B cell (primary cell): Measurements from ENCODE around the gene RHOD. TPM values are rescaled to one million over a fixed set of nuclear protein-coding genes. Genes with fewer than 3 reads are reported as not detected.

Source experiments
- ATAC-seq: fragments of 200-7000 bp; cut with Tn5 transposase; one replicate; pipeline ENCODE4 v1.10.0; 2021; ENCODE audit warnings: low read depth, mild to moderate bottlenecking, moderate number of reproducible peaks, moderate library complexity
- CTCF ChIA-PET: fragments of 350-600 bp; sonication (Branson Sonifier 250); formaldehyde crosslinking; loops from one replicate; lab custom pipeline; 2021; ENCODE audit warnings: antibody characterized with exemption, inconsistent platforms; lab: Charles Lee
- POLR2A ChIA-PET: fragments of 350-600 bp; sonication (Branson Sonifier 250); formaldehyde crosslinking; loops from one replicate; lab custom pipeline; 2021; ENCODE audit warnings: antibody characterized with exemption; lab: Charles Lee
- DNase-seq: peaks from one replicate; pipeline ENCODE4 v3.0.0; 2013
- H2AFZ ChIP-seq: 2 replicates; pipeline ENCODE4 v1.6.1; 2012; ENCODE audit warnings: mild to moderate bottlenecking, low read depth, low read length; ENCODE audit not compliant: insufficient read depth, poor library complexity, severe bottlenecking
- H3K27ac ChIP-seq, 2 donors: 1 replicate in 1 of 2; 2 replicates in 1 of 2; pipeline ENCODE4 v1.5.1; 2012 to 2013; ENCODE audit warnings: low read length in 2 of 2, mild to moderate bottlenecking in 2 of 2, moderate library complexity in 1 of 2
- H3K27me3 ChIP-seq, 4 experiments: fragments of 200-600 bp in 1 of 4; sonication (generic) in 1 of 4; replicated peaks in 1 of 4; 1 replicate in 2 of 4; 2 replicates in 2 of 4; pipeline versions ENCODE4 v1.6.1 to v1.7.0; 2013 to 2016; ENCODE audit warnings: low read length in 3 of 4, mild to moderate bottlenecking in 2 of 4, mixed read lengths in 1 of 4, moderate library complexity in 1 of 4; ENCODE audit not compliant: insufficient read depth in 4 of 4, control insufficient read depth in 3 of 4; ENCODE audit errors: control extremely low read depth in 1 of 4
- H3K36me3 ChIP-seq, 2 experiments: replicated peaks in 1 of 2; 1 replicate in 1 of 2; 2 replicates in 1 of 2; pipeline versions ENCODE4 v1.6.1 to v1.7.1; 2013; ENCODE audit warnings: low read length in 1 of 2; ENCODE audit not compliant: insufficient read depth in 2 of 2, control insufficient read depth in 1 of 2; ENCODE audit errors: control extremely low read depth in 1 of 2, extremely low read depth in 1 of 2
- H3K4me1 ChIP-seq, 2 donors: fragments of 200-600 bp in 1 of 2; sonication (generic) in 1 of 2; 1 replicate in 1 of 2; 2 replicates in 1 of 2; pipeline versions ENCODE4 v1.5.1 to v1.6.1; 2013 to 2017; ENCODE audit warnings: low read length in 2 of 2; ENCODE audit not compliant: control insufficient read depth in 2 of 2, insufficient read depth in 2 of 2
- H3K4me2 ChIP-seq: replicated peaks from 2 replicates; pipeline ENCODE3; 2012; ENCODE audit warnings: mild to moderate bottlenecking, low read depth, low read length; ENCODE audit not compliant: poor library complexity, severe bottlenecking
- H3K4me3 ChIP-seq, 5 experiments: fragments of 200-600 bp in 1 of 5; sonication (generic) in 1 of 5; 1 replicate in 3 of 5; 2 replicates in 2 of 5; pipeline versions ENCODE4 v1.5.1 to v1.7.0; 2011 to 2016; ENCODE audit warnings: low read length in 4 of 5, mild to moderate bottlenecking in 4 of 5, low read depth in 2 of 5, control low read depth in 1 of 5, moderate library complexity in 1 of 5; ENCODE audit not compliant: insufficient read depth in 1 of 5; ENCODE audit errors: control extremely low read depth in 1 of 5, extremely low read depth in 1 of 5
- H3K79me2 ChIP-seq: fragments of 200-600 bp; sonication (generic); one replicate; pipeline ENCODE4 v1.6.0; 2016; ENCODE audit warnings: low read length; ENCODE audit not compliant: control insufficient read depth, insufficient read depth
- H3K9ac ChIP-seq: fragments of 200-600 bp; sonication (generic); 2 replicates; pipeline ENCODE4 v1.6.1; 2017; ENCODE audit warnings: mild to moderate bottlenecking, low read length, moderate library complexity
- H3K9me3 ChIP-seq, 3 donors: one replicate each; pipeline versions ENCODE4 v1.6.1 to v1.7.1; 2013; ENCODE audit warnings: low read length in 2 of 3; ENCODE audit not compliant: control insufficient read depth in 2 of 3, insufficient read depth in 1 of 3; ENCODE audit errors: control extremely low read depth in 1 of 3
- H4K20me1 ChIP-seq: 2 replicates; pipeline ENCODE4 v1.6.0; 2012; ENCODE audit warnings: mild to moderate bottlenecking, low read length; ENCODE audit not compliant: insufficient read depth, control insufficient read depth, poor library complexity, severe bottlenecking
- H3K27ac Mint-ChIP-seq: one replicate; pipeline ENCODE4 v1.8.0; 2021; ENCODE audit warnings: mixed read lengths
- H3K27me3 Mint-ChIP-seq: one replicate; pipeline ENCODE4 v1.8.0; 2021; ENCODE audit warnings: mixed read lengths
- H3K4me1 Mint-ChIP-seq: one replicate; pipeline ENCODE4 v1.8.0; 2021; ENCODE audit warnings: mixed read lengths
- H3K4me3 Mint-ChIP-seq: one replicate; pipeline ENCODE4 v1.8.0; 2021; ENCODE audit warnings: mixed read lengths
- H3K9me3 Mint-ChIP-seq: one replicate; pipeline ENCODE4 v1.8.0; 2022; ENCODE audit warnings: mixed read lengths; ENCODE audit not compliant: insufficient read depth
- CTCF ChIP-seq: fragments of 200-600 bp; IDR thresholded peaks from one replicate; pipeline ENCODE4 v1.8.0; 2022; ENCODE audit warnings: antibody characterized with exemption, mild to moderate bottlenecking
- EZH2 ChIP-seq: IDR thresholded peaks from 2 replicates; pipeline ENCODE4 v1.6.1; 2012; ENCODE audit warnings: borderline replicate concordance, low read depth, mild to moderate bottlenecking, moderate library complexity, low read length; ENCODE audit not compliant: insufficient read depth, poor library complexity, severe bottlenecking
- WGBS: methylation state at CpG from one replicate; pipeline ENCODE4 v1.1.5; 2013; ENCODE audit warnings: missing lambda C conversion rate; ENCODE audit not compliant: insufficient coverage; 5-methylcytosine and 5-hydroxymethylcytosine counted together
- intact Hi-C: fragments of 100-400 bp; cut with micrococcal nuclease; formaldehyde crosslinking; loops from one replicate; pipeline ENCODE4 v1.10.0; 2022
- polyA plus RNA-seq: library from polyadenylated mRNA; depleted of rRNA; stranded (reverse); fragments of >200 nt; gene quantifications from 2 replicates; pipeline ENCODE4 v1.2.3, GENCODE V29; 2012
- total RNA-seq, 2 donors: library from RNA; stranded (reverse); fragments of 120-200 nt in 1 of 2; gene quantifications; 1 replicate in 1 of 2; 2 replicates in 1 of 2; pipeline versions ENCODE4 v1.2.3 to v1.2.4, GENCODE V29; 2013 to 2022

RHOD gene
- total and polyA plus RNA-seq, 2 donors (not counting 1 experiment from before 2014, with no cell fraction given), result 0.42 to 0.48 TPM

- Histone ChIP-seq H3K4me2 (peak overlapping the region; percentile 95), H3K9ac (peak overlapping the region; percentile 68), H3K79me2 (peaks cover 30% of the 10 kb centered on the region), H3K4me3 (peak overlapping the region in 4 of 5 experiments; percentile 55 to 73 (median 70)), H4K20me1 (peaks cover 6% of the 10 kb centered on the region), H3K27ac (peak overlapping the region; percentile 79 to 81), H2AFZ (peak overlapping the region; percentile 89), H3K36me3 (peaks cover 0 to 1% of the 10 kb centered on the region in 2 experiments), H3K9me3 (no peaks in the 10 kb centered on the region), H3K4me1 (peaks cover 16 to 41% of the 10 kb centered on the region in 2 donors), H3K27me3 (no peaks in the 10 kb centered on the region)
- H3K27ac Mint-ChIP-seq, result peak overlapping the region; percentile 89
- ATAC-seq, result peak; percentile 4
- peaks cover 38% of the 10 kb centered on the region for H3K4me1 Mint-ChIP-seq
- WGBS, result under 1% methylated on average over 59 of the region's 59 CpGs
- intact Hi-C loops, result loop anchor here (2.0 to 10.0 kb wide), 3 partner anchors 49 to 227 kb away; no protein-coding TSS in a partner anchor
- TF ChIP-seq CTCF (no peak), EZH2 (no peak)
- peak overlapping the region; percentile 84 for H3K4me3 Mint-ChIP-seq
- no peaks in the 10 kb centered on the region for H3K9me3 Mint-ChIP-seq
- DNase-seq, result peak; percentile 75
- ChIA-PET POLR2A (interaction anchor here (1.1 to 1.4 kb wide), 2 partner anchors 122 to 318 kb away, joined by 3 to 5 read pairs; no protein-coding TSS in a partner anchor), CTCF (interaction anchor here (0.8 to 1.6 kb wide), 5 partner anchors 23 to 49 kb away, joined by 3 to 7 read pairs (median 4); no protein-coding TSS in a partner anchor)
- H3K27me3 Mint-ChIP-seq, result no peaks in the 10 kb centered on the region
Measured at GRCh38 chr11:67118181-67118766, 61.6 kb downstream of the RHOD start.
